GM19239 (cell line): ENCODE measurements around the gene RAB1B.

Experiments
- DNase-seq: peaks from one replicate; pipeline ENCODE4 v3.0.0; 2011; ENCODE audit warnings: low spot score; ENCODE audit not compliant: insufficient read length
- FAIRE-seq: peaks from 2 replicates; lab custom pipeline; 2011; peaks lifted over from hg19 to GRCh38; lab: Jason Lieb, UNC

The RAB1B gene

GRCh38 chr11:66268244-66268951, at the start of gene RAB1B:
Gene RAB1B (plus strand): TSS chr11:66268639. CDS start chr11:66268680, 41 bp downstream.
- peak; percentile 98 for FAIRE-seq
- DNase-seq = peak; percentile 89

DNA sequence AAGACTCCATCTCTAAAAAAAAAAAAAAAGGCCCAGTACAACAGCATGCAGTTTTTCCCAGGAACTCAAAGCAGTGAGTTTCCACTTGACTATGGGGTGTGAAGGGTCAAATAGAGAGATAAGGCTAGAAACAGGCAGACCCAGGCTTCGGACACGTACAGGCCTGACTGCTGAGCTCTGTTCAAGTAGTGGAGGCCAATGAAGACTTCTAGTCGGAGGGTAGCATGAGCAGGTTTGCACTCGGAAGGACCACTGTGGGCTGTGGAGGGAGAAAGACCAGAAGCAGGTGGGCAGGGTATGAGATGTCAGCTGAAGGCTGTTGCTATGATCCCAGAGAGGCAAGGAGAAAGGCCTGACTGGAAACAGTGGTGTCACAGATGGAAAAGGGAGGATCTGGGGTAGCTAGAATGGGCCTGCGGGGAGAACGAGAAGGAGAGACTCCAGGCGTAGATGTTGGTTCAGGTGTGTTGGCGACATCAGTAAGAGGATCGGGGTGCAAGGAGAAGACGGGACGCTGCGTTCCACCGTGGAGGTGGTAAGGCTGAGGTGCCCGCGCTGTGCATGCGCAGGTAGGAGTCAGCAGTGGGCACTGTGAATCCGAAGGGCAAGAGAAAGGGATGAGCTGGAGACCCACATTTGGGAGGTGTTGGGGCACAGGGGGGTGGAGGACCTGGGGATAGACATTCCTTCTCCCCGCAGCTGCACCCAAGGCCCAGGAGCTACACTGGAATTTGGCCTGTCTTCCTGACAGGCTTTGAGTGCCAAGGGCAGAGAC, 49.4 kb upstream of the RAB1B start:
- FAIRE-seq (no peak), DNase-seq (no peak)

DNA sequence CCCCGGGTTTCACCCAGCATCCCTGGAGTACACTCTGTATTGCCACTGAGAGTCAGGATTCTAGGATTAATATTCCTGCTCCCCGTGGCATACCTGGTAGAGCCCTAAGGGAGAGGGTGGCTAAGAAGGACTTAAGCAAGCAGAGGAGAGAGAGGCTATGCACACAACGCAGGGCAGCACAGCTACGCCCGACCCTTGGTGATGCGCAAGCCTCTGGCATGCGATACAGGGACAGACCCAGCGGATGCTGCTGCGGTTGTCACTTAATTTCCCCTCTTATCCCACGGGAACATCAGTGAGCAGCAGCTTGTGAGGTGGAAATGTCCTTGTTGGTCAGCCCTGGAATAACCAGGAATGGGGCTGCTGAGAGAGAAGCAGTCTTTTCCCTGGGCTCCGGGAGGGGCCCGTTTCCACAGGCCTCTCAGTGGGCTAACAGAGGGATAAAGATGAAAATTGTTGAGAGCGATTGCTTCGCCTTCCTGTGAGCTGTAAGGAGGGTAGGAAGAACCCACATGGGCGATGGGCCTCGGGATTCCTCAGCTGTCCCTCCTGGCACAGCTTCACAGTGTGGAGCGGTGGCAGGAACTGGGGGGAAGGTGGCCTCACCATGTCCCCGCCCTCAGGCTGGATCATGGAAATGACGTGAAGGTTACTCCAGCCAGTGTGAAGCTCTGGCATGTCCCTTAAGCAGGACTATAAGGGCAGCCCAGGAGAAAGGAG, 48.4 kb upstream of the RAB1B start:
- no peak for FAIRE-seq
- no peak for DNase-seq

GRCh38 chr11:66220566-66220935, 47.9 kb upstream of the RAB1B start:
- DNase-seq (no peak), FAIRE-seq (no peak)

DNA sequence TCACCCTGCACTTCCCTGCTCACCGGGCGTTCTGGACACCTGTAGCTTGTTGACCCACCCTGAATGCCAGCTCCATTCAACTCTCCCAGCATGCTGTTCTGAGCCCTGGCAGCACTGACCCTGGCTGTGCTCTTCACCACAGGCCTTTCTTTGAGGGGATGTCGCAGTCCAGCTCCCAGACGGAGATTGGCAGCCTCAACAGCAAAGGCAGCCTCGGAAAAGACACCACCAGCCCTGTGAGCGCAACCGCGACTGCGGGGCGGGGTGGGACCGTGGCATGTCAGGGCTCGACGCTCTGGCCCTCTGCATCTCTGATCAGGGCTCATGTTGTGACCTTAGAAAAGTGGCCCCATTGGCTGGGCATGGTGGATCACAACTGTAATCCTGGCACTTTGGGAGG, 47.4 kb upstream of the RAB1B start:
- DNase-seq (no peak), FAIRE-seq (no peak)

- no peak for DNase-seq
- FAIRE-seq = peak; percentile 74
Measured at GRCh38 chr11:66221726-66222236, 46.7 kb upstream of the RAB1B start.

DNA sequence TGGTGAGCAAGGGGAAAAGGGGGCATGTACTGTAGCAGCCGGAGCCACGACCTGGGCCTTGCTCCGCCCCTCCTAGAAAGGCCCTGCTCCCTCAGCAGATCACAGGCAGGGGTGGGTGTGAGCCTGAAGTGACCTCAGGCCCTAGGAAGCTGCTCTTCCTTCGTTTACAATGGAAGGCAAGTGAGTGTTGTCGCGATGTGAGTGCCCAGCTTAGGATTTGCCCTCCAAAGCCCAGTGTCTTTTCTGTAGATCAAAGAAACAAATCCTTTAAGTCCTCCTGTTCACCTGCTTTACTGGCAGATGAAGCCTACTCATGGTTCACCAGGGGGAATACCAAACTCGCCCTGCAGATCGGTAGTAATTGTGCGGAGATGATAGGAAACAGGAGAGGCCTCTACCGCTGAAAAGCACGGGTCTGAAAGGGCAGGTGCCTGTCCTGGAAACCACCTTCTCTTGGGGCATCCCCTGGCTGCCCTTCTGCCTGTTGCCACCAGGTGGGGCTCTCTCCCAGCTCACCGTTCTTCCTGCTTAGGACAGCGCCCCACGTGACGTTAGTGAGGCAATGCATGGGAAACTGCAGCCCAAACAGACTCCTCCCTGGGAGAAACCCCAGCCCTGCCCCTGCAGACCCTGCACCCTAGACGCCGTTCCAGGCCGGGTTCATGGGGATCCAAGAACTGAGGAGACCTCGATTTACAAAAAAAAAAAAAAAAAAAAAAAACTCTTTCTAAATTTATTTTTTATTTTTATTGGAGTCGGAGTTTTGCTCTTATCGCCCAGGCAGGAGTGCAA, 45.9 kb upstream of the RAB1B start:
- peak; percentile 90 for DNase-seq
- FAIRE-seq = peak; percentile 99

- no peak for FAIRE-seq
Measured at GRCh38 chr11:66224226-66224855, 44.1 kb upstream of the RAB1B start.

DNA sequence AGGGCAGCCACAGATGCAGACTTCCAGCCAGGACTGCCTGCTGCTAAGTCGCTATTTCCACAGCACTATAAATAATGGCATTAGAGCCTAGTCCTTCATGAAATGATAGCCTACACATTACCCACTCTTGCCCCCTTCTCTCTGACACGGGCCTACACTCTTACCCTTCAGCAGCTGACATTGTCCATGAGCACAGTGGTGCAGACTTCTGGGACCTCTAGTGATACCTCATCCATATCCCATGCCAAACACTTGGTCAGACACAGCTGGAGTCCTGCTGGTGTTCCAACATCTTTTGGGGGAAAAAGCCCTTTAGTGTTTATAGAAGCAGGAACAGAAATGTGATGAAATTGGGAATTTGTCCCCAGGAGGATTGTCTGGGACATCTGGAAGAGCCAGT, 43.4 kb upstream of the RAB1B start:
- DNase-seq (no peak), FAIRE-seq (no peak)

More at GRCh38 chr11:66224226-66224855, 44.1 kb upstream of the RAB1B start:
- no peak for DNase-seq

- no peak for FAIRE-seq
Measured at GRCh38 chr11:66226101-66226500, 42.3 kb upstream of the RAB1B start.

DNA sequence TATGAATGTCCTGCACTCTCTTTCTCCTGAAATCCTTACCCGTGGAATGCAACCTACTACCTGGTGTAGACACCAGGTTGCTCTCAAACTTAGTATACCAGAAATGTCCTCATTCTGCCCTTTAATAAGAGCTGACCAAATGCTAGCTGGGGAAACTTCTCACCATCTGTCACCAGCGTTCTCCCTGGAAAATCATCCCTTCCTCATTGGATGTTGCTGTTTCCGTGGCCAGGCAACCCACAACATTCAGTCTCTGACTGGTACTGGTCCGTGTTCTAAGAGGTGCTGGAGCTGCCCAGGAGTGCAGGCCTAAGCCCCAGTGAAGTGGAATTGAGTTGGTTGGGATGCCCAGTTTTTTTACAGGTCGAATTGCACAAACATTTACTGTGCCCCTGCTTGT, 40.7 kb upstream of the RAB1B start:
- no peak for FAIRE-seq

More at GRCh38 chr11:66226101-66226500, 42.3 kb upstream of the RAB1B start:
- no peak for DNase-seq

DNA sequence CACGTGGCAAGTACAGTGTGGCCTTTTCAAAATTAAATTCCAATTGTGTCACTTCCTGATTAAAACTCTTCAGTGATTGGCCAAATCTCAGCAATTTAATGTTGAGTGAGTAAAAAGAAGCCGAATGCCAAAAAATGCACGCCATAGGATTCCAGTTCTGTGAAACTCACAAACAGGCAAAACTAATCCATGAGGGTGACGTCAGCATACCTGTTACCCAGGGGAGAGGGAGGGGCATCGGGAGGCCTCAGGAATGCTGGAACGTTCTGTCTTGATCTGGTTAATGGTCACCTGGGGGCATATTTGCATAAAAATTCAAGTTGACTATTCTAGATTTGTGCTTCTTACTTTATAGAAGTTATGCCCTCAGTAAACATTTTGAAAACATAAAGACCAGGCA, 39.9 kb upstream of the RAB1B start:
- FAIRE-seq (no peak), DNase-seq (no peak)

More for the DNA sequence above, 40.7 kb upstream of the RAB1B start:
- DNase-seq = no peak

GRCh38 chr11:66230156-66230555, 38.3 kb upstream of the RAB1B start:
- FAIRE-seq (no peak), DNase-seq (no peak)

- FAIRE-seq = no peak
Measured at GRCh38 chr11:66230978-66231377, 37.5 kb upstream of the RAB1B start.

GRCh38 chr11:66231561-66231960, 36.9 kb upstream of the RAB1B start:
- DNase-seq (no peak), FAIRE-seq (no peak)

More at GRCh38 chr11:66230978-66231377, 37.5 kb upstream of the RAB1B start:
- no peak for DNase-seq

DNA sequence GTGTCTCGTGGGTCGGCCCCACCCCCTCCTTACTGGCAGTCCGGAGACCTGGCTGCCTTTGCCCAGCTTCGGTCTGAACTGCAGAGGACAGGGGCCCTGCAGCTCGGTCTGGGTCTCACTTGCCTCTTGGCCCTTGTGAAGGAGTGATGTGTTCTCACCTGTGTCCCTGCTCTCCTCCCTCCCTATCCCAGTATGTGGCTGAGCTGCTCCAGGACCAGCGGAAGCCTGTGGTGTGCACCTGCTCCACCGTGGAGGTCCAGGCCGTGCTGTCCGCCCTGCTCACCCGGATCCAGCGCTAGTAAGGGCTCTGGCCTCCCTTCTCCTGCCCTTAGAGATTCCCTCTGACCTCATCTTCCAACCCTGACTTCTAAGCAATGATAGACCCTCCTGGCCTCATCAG, 35.7 kb upstream of the RAB1B start:
- no peak for DNase-seq
- no peak for FAIRE-seq

DNA sequence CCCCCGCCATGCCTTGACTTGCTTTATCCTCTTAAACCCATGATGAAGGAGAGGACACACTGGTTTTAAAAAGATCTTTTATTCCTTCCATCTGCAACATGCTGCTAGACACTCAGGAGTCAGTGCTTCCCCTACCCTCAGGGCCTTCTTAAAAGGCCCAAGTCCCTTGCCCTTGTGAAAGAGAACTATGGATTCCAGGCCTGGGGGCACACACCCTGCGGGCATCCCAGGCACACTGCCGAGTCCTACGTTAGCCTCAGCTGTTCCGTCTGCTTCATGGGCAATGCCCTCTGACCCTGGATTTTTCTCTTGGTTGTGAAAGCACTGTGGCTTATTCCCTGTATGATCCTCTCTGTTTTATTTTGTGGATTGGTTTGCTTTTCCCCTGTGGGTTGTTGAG, 35.1 kb upstream of the RAB1B start:
- FAIRE-seq (no peak), DNase-seq (no peak)

DNA sequence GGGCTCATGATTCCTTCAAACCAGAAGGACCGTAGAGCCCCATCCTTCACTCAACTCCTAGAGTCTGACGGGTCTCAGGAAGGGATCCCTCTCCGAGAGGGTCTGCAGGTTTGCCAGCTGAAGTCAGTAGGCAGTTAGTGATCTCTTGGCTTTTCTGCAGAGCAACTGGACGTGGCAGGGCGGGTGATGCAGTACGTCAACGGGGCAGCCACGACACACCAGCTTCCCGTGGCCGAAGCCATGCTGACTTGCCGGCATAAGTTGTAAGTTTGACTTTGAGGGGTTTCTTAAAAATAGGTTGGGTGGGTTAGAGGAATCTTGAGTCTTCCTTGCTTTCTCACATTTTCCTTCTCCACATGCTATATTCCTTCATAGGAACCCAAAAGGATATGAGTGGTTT, 33.3 kb upstream of the RAB1B start:
- DNase-seq (no peak), FAIRE-seq (no peak)

- FAIRE-seq = no peak
Measured at GRCh38 chr11:66237867-66238266, 30.6 kb upstream of the RAB1B start.

More at GRCh38 chr11:66237867-66238266, 30.6 kb upstream of the RAB1B start:
- no peak for DNase-seq
